ENCODE data around the gene LIG1. TPM values are rescaled to one million over a fixed set of nuclear protein-coding genes. Genes with fewer than 3 reads are reported as not detected.

LIG1 gene
- total and polyA plus RNA-seq, 9 of the 15 experiments (the other 6 are each of a cell fraction or from before 2014, with no cell fraction given) = 9.6 to 114 (median 71.1) TPM

DNA sequence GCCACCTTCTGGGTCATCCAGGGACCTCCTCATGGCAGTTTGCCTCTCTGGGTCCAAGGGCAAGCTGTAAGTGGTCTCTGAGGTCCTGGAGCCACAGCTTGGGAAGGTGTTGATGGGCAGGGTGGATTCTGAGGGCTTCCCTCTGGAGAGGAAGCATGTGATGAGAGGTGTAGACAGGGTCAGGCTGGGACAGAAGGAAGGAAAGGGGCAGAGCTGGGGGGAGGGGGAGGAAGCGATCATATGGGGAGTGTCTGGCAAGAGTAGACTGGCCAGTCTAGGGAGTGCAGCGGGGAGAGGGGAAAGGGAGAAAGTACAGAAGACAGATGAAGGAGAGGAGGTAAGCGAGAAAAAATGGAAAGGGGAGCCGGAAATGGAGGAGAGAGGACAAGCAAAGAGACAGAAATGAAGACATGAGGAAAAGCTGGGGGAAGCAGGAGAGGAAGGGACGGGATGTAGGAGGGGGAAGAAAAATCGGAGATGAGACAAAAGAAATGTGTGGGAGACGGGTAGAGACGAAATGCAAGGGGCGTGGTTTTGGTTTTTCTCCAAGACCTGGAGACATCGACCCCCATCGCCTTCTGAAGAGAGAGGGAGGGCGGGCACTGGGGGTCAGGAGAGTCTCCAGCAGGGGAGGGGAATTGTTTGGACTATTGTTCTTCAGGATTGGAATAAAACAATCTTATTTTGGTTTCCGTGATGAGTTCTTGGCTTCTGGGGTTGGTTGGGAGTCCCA lies 27.0 kb upstream of the LIG1 start (continued):
- TF ChIP-seq, protein P1, sequence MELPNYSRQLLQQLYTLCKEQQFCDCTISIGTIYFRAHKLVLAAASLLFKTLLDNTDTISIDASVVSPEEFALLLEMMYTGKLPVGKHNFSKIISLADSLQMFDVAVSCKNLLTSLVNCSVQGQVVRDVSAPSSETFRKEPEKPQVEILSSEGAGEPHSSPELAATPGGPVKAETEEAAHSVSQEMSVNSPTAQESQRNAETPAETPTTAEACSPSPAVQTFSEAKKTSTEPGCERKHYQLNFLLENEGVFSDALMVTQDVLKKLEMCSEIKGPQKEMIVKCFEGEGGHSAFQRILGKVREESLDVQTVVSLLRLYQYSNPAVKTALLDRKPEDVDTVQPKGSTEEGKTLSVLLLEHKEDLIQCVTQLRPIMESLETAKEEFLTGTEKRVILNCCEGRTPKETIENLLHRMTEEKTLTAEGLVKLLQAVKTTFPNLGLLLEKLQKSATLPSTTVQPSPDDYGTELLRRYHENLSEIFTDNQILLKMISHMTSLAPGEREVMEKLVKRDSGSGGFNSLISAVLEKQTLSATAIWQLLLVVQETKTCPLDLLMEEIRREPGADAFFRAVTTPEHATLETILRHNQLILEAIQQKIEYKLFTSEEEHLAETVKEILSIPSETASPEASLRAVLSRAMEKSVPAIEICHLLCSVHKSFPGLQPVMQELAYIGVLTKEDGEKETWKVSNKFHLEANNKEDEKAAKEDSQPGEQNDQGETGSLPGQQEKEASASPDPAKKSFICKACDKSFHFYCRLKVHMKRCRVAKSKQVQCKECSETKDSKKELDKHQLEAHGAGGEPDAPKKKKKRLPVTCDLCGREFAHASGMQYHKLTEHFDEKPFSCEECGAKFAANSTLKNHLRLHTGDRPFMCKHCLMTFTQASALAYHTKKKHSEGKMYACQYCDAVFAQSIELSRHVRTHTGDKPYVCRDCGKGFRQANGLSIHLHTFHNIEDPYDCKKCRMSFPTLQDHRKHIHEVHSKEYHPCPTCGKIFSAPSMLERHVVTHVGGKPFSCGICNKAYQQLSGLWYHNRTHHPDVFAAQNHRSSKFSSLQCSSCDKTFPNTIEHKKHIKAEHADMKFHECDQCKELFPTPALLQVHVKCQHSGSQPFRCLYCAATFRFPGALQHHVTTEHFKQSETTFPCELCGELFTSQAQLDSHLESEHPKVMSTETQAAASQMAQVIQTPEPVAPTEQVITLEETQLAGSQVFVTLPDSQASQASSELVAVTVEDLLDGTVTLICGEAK (IDR thresholded peaks at IDR 0.05) = 0 out of 2 replicates have a peak, but pooled peaks have one; percentile 22
- TF ChIP-seq, protein P1 (CRISPR knock-in tag; IDR thresholded peaks at IDR 0.05) = no peak
- TF ChIP-seq ATF1 (CRISPR knock-in tag; IDR thresholded peaks at IDR 0.05) (no peak), ATF1 (tag; IDR thresholded peaks at IDR 0.05) (no peak), MECOM (CRISPR knock-in tag; IDR thresholded peaks at IDR 0.05) (no peak), U2AF2 (optimal IDR thresholded peaks at IDR 0.05; ENCODE audit: low read depth, low read length) (no peak), CC2D1A (IDR thresholded peaks at IDR 0.05) (no peak), RBM34 (IDR thresholded peaks at IDR 0.05; ENCODE audit: borderline replicate concordance, insufficient read depth, low read length) (no peak), NFXL1 (CRISPR knock-in tag; IDR thresholded peaks at IDR 0.05) (no peak), POU5F1 (IDR thresholded peaks at IDR 0.05; ENCODE audit: borderline replicate concordance, low read depth, low read length, partially characterized antibody) (no peak), RBM15 (IDR thresholded peaks at IDR 0.05; ENCODE audit: insufficient read depth, low read length) (no peak), PTRF (tag; IDR thresholded peaks at IDR 0.05) (no peak), ZNF830 (CRISPR knock-in tag; IDR thresholded peaks at IDR 0.05) (no peak), BRCA1 (IDR thresholded peaks at IDR 0.05) (no peak), BRCA1 (CRISPR knock-in tag; IDR thresholded peaks at IDR 0.05) (no peak), SMAD1 (IDR thresholded peaks at IDR 0.05; ENCODE audit: low read depth, low read length, partially characterized antibody) (no peak), NCOR1 (IDR thresholded peaks at IDR 0.05) (no peak), MBD2 (IDR thresholded peaks at IDR 0.05; ENCODE audit: borderline replicate concordance, low read depth) (no peak), GTF2A2 (tag; IDR thresholded peaks at IDR 0.05) (no peak), DACH1 (IDR thresholded peaks at IDR 0.05; ENCODE audit: partially characterized antibody) (no peak), HDAC2 (IDR thresholded peaks at IDR 0.05) (no peak)
- TF ChIP-seq, protein P2, sequence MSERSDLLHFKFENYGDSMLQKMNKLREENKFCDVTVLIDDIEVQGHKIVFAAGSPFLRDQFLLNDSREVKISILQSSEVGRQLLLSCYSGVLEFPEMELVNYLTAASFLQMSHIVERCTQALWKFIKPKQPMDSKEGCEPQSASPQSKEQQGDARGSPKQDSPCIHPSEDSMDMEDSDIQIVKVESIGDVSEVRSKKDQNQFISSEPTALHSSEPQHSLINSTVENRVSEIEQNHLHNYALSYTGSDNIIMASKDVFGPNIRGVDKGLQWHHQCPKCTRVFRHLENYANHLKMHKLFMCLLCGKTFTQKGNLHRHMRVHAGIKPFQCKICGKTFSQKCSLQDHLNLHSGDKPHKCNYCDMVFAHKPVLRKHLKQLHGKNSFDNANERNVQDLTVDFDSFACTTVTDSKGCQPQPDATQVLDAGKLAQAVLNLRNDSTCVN (CRISPR knock-in tag; IDR thresholded peaks at IDR 0.05) = 0 out of 2 replicates have a peak, but pooled peaks have one; percentile 38

Measured in K562 (cell line).